Right cardiac atrium (tissue), 5 donors: ENCODE measurements around the gene STK35. TPM values are rescaled to one million over a fixed set of nuclear protein-coding genes. Genes with fewer than 3 reads are reported as not detected.

ENCODE experiments used
- ATAC-seq, 2 donors: fragments of 200-7000 bp; cut with Tn5 transposase; one replicate each; pipeline versions ENCODE4 v1.8.0 to v1.9.1; 2020; ENCODE audit warnings: moderate library complexity in 2 of 2, mild to moderate bottlenecking in 1 of 2
- DNase-seq, 3 donors: peaks; one replicate each; pipeline ENCODE4 v3.0.0-alpha.2; 2020
- H3K27ac ChIP-seq: one replicate; pipeline ENCODE4 v1.5.1; 2013; ENCODE audit warnings: mild to moderate bottlenecking, low read length, control low read depth, moderate library complexity
- H3K27me3 ChIP-seq: one replicate; pipeline ENCODE4 v1.6.1; 2013; ENCODE audit not compliant: control insufficient read depth, insufficient read depth
- H3K4me1 ChIP-seq: one replicate; pipeline ENCODE4 v1.6.1; 2013; ENCODE audit warnings: low read length; ENCODE audit not compliant: control insufficient read depth, insufficient read depth
- H3K4me3 ChIP-seq: one replicate; pipeline ENCODE4 v1.5.1; 2013; ENCODE audit warnings: low read length, control low read depth
- H3K9me3 ChIP-seq: one replicate; pipeline ENCODE4 v1.6.1; 2013; ENCODE audit warnings: low read length; ENCODE audit not compliant: control insufficient read depth
- WGBS: extraction: QIAGEN DNeasy Blood & Tissue Kit; methylation state at CpG from one replicate; pipeline ENCODE4 v1.1.7; 2013; 5-methylcytosine and 5-hydroxymethylcytosine counted together
- intact Hi-C, 4 donors: fragments of 100-400 bp; cut with DNase I; formaldehyde crosslinking; loops; one replicate each; pipeline versions ENCODE4 v1.11.0 to v1.14.0; 2022 to 2023
- polyA plus RNA-seq: library from polyadenylated mRNA; stranded (reverse); fragments of 200-250 nt; gene quantifications from one replicate; pipeline ENCODE4 v1.2.3, GENCODE V29; 2013
- total RNA-seq, 4 donors: library from RNA; stranded (reverse); fragmentation: NEBNext Ultra II Directional; extraction: Animal tissue kit (Norgen Biotek cat#: 25700); gene quantifications; one replicate each; pipeline ENCODE4 v1.2.1, GENCODE V29; 2021
- donor health status: healthy with polysubstance abuse.
- donor health status: DM: no; HTN: yes; CAD: no.
- donor health status: DM: no; HTN: no; CAD: no.
- donor health status: DM: no; HTN: yes; CAD: no; lungs with severe emphysema.
- donor health status: DM: yes; HTN: yes; CAD: no.

The STK35 gene
- total and polyA plus RNA-seq, 5 donors, result 7.8 to 16.5 (median 11.0) TPM

DNA sequence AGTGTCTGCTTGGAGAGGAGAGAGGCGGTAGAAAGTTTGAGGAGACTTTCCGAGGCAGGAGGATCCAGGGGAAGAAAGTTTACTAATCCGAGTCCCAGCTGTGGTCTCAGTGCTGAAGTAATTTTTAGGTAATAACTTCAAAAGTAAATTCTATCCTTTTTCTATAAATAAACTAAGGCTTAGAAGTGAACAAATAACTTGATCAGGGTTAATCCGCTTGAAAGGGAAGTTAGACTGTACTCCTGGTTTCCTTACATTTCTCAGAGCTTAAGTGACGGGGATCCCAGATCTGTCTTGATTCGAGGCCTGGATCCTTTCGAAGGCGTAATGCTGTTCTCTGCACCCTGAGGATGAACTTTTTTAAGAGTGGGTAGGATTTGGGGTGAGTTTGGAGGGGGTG lies 2.6 kb downstream of the STK35 start:
- Histone ChIP-seq H3K27me3 (no peaks in the 10 kb centered on the region), H3K9me3 (no peaks in the 10 kb centered on the region), H3K4me1 (peaks cover 4% of the 10 kb centered on the region), H3K4me3 (peak overlapping the region; percentile 69), H3K27ac (no peak overlapping the region)
- intact Hi-C loops, result loop anchor here in 1 of 4 donors (5.0 to 10.0 kb wide), 2 partner anchors 48 to 139 kb away; no protein-coding TSS in a partner anchor
- ATAC-seq (no peak), DNase-seq (no peak)
- 32% methylated on average over 8 of the region's 8 CpGs for WGBS

DNA sequence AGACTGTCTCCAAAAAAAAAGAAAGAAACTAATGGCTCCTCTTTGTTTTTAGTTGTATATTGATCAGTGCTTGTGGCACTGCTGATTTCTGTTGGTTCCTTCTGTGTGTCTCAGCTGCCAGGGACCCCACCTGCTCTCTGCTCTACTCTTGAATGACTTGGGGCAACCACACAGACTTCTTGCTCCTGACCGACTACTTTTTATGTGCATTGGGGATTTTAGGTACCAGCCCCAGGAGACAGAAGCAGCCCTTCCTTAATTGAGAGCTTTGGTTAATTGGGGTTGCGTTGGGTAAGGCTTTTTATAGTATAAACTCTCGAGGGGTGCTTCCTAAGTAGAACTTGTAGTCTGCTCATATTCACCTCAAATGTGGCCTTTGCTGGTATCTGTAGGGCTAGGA lies 6.9 kb downstream of the STK35 start:
- H3K4me1 ChIP-seq, result peaks cover 14% of the 10 kb centered on the region
- intact Hi-C loops, result loop anchor here in 1 of 4 donors (10.0 kb wide), 1 partner anchor 144 kb away; no protein-coding TSS in a partner anchor
- H3K27ac ChIP-seq, result peak overlapping the region; percentile 15
- 80% methylated on average over 3 of the region's 3 CpGs for WGBS
- no peaks in the 10 kb centered on the region for H3K27me3 ChIP-seq
- ATAC-seq (no peak), DNase-seq (no peak)
- no peaks in the 10 kb centered on the region for H3K9me3 ChIP-seq
- H3K4me3 ChIP-seq, result no peak overlapping the region

GRCh38 chr20:2108987-2109386 lies 7.4 kb downstream of the STK35 start:
- DNase-seq, result no peak
- intact Hi-C loops, result loop anchor here in 1 of 4 donors (10.0 kb wide), 1 partner anchor 144 kb away; no protein-coding TSS in a partner anchor
- ATAC-seq, result peak; percentile 36 to 41
- H3K27me3 ChIP-seq, result no peaks in the 10 kb centered on the region
- 73% methylated on average over 4 of the region's 4 CpGs for WGBS
- peaks cover 16% of the 10 kb centered on the region for H3K4me1 ChIP-seq
- no peaks in the 10 kb centered on the region for H3K9me3 ChIP-seq
- H3K27ac ChIP-seq, result peak overlapping the region; percentile 89
- no peak overlapping the region for H3K4me3 ChIP-seq

DNA sequence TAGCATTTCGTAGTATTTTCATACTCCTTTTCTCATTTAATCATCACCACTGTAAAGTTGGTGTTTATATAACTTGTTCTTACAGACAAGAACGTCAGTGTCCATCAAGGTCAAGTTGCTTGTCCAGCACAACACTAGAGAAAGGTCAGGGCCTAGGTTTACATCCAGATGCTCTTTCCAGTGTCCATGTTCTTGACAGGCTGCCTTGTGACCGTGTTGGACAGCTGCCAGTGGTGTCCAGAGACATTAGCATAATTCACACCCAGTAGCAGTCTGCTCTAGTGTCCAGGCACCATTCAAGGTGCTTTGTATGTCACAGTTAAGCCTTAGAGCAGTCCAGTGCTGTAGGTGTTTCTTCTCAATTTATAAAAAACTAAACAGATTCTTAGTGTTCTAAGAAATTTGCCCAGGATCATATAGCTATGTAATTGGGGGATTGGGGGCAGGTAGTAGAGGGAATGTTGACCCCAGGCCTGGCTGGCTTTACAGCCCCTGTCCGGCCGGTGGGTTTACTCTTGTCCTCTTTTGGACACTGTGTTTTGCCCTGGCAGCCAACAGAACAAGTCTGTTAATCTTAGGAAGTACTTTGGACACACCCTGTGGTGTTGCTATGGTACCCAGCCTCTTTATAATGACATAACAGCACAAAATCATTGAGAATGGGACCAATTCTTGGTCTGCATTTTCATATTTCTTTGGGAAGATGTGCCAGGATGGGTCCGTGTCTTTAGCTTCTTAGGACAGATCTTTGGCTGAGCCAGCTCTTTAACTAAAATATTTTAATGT lies 8.0 kb downstream of the STK35 start:
- intact Hi-C loops, result loop anchor here in 1 of 4 donors (10.0 kb wide), 1 partner anchor 145 kb away; no protein-coding TSS in a partner anchor
- Histone ChIP-seq H3K27ac (peak overlapping the region; percentile 89), H3K4me3 (no peak overlapping the region), H3K27me3 (no peaks in the 10 kb centered on the region), H3K9me3 (no peaks in the 10 kb centered on the region), H3K4me1 (peaks cover 19% of the 10 kb centered on the region)
- peak; percentile 76 to 87 for ATAC-seq
- WGBS, result 38% methylated on average over 6 of the region's 6 CpGs
- DNase-seq, result peak; percentile 77 to 91 (median 78)

DNA sequence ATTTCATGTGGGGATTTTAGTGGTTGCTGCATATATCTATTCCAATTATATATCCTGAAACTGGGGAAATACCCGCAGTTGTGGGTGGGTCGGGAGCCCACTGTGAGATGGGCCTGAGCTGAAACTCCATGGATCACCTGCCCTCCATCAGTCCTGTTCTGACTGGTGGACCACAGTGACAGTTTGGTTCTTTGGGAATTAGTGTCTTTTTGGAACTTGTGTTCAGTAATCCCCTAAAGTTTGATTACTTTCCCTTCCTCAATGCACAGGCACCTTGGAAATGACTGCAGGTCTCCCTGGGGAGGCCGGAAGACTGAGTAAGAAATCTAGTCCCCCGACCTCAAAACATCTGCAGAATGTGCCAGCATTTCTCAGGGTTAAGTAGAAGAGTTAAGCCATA lies 11.3 kb downstream of the STK35 start:
- Histone ChIP-seq H3K4me1 (peaks cover 33% of the 10 kb centered on the region), H3K27ac (no peak overlapping the region), H3K4me3 (no peak overlapping the region), H3K9me3 (no peaks in the 10 kb centered on the region), H3K27me3 (no peaks in the 10 kb centered on the region)
- DNase-seq (no peak), ATAC-seq (no peak)
- intact Hi-C loops, result no loop called here
- WGBS, result 86% methylated on average over 4 of the region's 4 CpGs

DNA sequence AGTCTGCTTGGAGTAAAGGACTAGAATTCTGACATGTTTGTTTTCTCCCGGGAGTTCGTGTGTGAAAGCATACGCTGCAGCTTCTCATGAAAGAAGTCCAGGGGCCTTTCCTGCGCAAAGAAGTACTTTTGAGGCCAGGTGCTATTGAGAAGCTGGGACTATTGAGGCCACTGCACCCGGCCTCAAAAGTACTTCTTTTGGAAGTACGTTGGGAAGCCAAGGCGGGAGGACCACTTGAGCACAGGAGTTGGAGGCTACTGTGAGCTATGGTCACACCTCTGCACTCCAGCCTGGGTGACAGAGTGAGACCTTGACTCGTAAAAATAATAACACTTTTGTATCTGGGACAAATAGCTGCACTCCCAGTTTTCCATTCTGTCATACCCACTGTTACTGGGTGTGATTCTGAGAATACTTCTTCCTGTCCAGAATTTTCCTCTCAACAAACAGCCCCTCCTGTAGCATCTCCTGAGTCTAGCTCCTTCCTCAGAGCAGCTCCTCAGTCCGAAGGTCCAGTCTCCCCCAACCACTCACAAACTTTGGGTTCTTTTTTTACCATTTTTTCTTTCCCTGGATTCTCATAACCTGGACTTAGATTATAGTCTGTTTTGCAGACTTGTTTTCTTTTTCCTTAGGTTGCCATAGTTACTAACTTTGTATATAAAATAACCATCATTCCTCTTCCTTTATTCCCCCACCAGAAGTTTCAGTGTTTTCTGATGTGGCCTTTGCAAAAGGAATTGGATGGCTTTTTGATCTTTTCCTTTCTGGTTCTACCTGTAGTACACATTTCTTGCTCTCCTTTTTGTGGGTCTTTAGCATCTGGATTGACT lies 12.7 kb downstream of the STK35 start:
- intact Hi-C loops, result no loop called here
- Histone ChIP-seq H3K27ac (no peak overlapping the region), H3K4me1 (peaks cover 32% of the 10 kb centered on the region), H3K4me3 (no peak overlapping the region), H3K9me3 (no peaks in the 10 kb centered on the region), H3K27me3 (no peaks in the 10 kb centered on the region)
- DNase-seq (no peak), ATAC-seq (peak in 1 of 2 donors; percentile 64)
- 65% methylated on average over 9 of the region's 9 CpGs for WGBS

- Histone ChIP-seq H3K27me3 (no peaks in the 10 kb centered on the region), H3K4me3 (no peak overlapping the region), H3K9me3 (no peaks in the 10 kb centered on the region), H3K27ac (peak overlapping the region; percentile 77), H3K4me1 (peaks cover 27% of the 10 kb centered on the region)
- 35% methylated on average over 2 of the region's 2 CpGs for WGBS
- ATAC-seq (peak; percentile 78 to 84), DNase-seq (peak in 1 of 3 donors; percentile 55)
- intact Hi-C loops, result no loop called here
Measured at GRCh38 chr20:2114990-2115681, 13.5 kb downstream of the STK35 start.

DNA sequence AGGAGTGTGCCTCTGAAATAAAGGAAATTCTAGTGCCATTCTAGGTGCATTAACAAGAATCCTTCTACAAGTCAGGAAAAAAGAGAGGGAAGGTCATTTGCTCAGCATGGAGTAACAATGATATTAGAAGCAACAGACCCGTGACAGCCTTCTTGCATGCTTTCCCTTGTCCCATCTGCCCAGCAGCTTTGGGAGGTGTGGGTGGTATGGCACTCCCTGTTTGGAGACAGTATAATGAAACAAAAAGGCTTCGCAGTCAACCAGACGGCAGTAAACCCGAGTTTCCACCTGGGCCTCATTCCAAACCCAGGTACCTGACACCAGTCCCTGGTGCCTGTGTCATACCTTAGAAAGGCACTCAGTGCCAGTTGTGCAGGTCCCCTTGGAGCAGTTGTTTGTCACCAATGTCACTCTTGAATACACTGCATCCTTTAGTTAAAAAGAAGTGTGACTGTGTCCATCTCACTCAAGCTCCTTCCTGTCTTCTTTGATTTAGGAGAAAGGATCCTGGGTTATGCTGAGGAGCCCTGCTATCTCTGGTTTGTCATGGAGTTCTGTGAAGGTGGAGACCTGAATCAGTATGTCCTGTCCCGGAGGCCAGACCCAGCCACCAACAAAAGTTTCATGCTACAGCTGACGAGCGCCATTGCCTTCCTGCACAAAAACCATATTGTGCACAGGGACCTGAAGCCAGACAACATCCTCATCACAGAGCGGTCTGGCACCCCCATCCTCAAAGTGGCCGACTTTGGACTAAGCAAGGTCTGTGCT lies 14.7 kb downstream of the STK35 start:
- WGBS, result 84% methylated on average over 9 of the region's 9 CpGs
- DNase-seq (no peak), ATAC-seq (no peak)
- intact Hi-C loops, result no loop called here
- Histone ChIP-seq H3K4me1 (peaks cover 36% of the 10 kb centered on the region), H3K27me3 (no peaks in the 10 kb centered on the region), H3K9me3 (no peaks in the 10 kb centered on the region), H3K4me3 (no peak overlapping the region), H3K27ac (no peak overlapping the region)

- no peaks in the 10 kb centered on the region for H3K9me3 ChIP-seq
- DNase-seq, result no peak
- 86% methylated on average over 3 of the region's 3 CpGs for WGBS
- peaks cover 41% of the 10 kb centered on the region for H3K4me1 ChIP-seq
- ATAC-seq, result no peak
- H3K27me3 ChIP-seq, result no peaks in the 10 kb centered on the region
- intact Hi-C loops, result no loop called here
- H3K4me3 ChIP-seq, result no peak overlapping the region
- H3K27ac ChIP-seq, result no peak overlapping the region
Measured at GRCh38 chr20:2118783-2119182, 17.2 kb downstream of the STK35 start.

- H3K27me3 ChIP-seq, result no peaks in the 10 kb centered on the region
- no peak overlapping the region for H3K27ac ChIP-seq
- H3K9me3 ChIP-seq, result no peaks in the 10 kb centered on the region
- peaks cover 46% of the 10 kb centered on the region for H3K4me1 ChIP-seq
- peak in 2 of 3 donors; percentile 51 to 67 for DNase-seq
- peak; percentile 37 to 82 for ATAC-seq
- H3K4me3 ChIP-seq, result no peak overlapping the region
- 32% methylated on average over 6 of the region's 6 CpGs for WGBS
- intact Hi-C loops, result no loop called here
Measured at GRCh38 chr20:2122936-2123335, 21.3 kb downstream of the STK35 start.
